NCI-H1417 (cell line): ENCODE measurements around the gene STX11.
"Not testable (repeated sequence)": the region's sequence is repeated elsewhere in the genome, so short reads cannot be mapped to it uniquely, and the experiment has no call there.

Source experiments
- DNase-seq, 3 experiments: peaks; one replicate each; lab custom pipeline; 2025; lab: John Stamatoyannopoulos, UW

Gene STX11

DNA sequence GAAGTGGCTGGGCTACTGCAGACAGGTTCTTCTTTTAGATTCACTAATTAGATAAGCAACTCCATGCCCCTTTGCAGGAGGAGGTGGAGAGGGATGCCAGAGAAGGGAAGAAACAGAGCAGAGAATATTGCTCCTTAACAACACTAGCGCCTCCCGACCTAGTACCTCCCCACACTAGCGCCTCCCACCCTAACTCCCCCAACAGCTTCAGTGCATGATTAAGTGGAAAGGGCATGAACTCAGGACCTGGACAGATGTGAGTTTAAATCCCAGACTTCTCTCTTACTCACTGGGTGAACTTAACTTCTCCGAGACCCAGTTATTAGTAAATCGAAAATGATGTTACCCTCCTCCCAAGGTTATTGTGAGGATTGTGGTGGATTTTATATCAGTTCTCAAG is 25.7 kb downstream of the STX11 start:
- no peak for DNase-seq

DNA sequence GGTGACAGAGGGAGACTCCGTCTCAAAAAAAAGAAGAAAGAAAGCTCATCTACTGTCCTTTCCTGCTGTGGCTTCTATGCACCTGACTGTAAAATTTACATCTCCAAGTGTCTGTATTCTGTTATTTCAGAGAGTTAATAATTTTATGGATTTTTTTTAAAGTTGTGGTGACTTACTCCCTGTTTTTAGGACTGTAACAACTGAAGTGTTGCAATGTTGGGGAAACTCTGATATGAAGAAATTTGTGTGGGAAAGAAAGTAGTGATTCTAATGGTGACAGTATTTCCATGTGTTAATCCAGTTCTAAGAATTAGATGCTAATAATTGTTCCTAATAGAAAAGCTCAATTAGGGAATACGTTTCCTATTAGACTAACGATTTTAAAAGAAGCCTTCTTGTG is 27.4 kb downstream of the STX11 start:
- no peak for DNase-seq

DNA sequence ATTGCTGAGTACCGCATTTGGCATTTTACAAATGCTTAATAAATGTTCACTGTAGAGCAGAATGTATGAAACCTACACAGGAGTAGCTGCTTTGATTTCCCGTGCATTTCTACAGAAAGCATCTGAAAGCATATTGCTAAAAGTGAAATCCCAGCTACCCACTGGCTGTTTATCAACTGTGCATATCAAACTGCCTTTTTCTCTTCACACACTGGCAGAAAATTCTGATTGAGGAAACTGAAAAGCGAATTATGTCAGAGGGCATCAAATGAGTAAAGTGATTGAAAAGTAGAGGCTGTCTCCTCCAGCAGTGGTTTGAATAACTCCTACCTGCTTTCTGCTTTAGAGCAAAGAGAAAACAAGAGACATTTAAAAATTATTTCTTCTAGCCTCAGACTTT is 28.0 kb downstream of the STX11 start:
- DNase-seq, result no peak

DNA sequence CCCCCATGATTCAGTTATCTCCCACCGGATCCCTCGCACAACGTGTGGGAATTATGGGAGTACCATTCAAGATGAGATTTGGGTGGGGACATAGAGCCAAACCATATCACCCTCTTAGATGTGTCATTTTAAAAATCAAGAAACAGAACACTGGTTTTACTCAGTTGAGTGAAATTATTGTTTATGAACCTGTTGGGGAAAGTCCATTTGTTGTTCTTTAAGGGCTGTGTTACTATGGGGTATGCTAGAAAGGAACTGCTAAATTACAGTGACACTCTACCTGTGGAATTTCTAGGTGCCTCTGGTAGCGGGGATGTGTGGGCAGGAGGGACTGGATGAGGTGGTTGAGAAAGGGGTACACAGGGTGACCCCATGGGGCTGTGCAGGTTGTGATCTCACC is 28.9 kb downstream of the STX11 start:
- no peak for DNase-seq

DNA sequence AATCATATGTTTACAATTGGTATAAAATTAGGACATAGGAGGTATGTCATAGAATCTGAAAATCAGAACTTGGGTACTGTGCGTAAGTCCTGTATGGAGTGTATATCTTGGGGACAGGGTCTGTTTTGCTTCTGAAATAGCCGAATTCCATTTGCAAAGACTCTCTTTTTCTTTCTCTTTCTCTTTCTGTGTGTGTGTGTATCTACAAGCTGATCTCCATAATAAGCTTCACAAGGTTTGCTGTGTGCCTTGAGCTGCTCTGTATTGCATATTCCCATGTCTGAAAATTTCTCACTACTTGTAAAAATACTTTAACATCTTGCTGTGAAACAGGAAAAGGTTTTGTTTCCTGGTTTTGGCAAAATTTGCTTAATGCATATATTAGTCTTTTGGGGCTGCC is 29.5 kb downstream of the STX11 start:
- DNase-seq, result no peak

DNA sequence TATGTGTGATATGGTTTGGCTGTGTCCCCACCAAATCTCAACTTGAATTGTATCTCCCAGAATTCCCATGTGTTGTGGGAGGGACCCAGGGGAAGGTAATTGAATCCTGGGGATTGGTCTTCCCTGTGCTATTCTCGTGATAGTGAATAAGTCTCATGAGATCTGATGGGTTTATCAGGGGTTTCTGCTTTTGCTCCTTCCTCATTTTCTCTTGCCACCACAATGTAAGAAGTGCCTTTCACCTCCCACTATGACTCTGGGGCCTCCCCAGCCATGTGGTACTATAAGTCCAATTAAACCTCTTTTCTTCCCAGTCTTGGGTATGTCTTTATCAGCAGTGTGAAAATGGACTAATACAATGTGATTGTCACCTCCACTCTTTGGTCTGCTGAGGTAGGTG is 30.0 kb downstream of the STX11 start:
- not testable (repeated sequence) for DNase-seq

DNA sequence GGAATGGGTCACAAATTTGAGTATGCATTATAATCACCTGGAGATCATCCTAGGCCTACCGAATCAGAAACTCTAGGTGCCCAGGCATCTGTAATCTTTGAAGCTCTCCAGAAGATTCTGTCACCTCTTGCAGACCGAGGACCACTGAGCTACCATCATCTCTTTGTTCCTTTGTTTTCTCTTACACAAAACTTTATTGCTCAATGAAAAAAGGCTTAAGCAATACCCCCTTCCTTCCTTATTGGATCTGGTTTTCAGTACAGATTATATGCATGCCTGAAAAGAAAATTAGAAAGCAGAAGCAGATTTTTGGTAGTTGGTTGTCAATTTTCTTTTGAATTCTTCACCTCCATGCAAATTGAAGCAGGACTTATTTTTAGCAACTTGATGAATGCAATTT is 31.3 kb downstream of the STX11 start:
- no peak for DNase-seq

DNA sequence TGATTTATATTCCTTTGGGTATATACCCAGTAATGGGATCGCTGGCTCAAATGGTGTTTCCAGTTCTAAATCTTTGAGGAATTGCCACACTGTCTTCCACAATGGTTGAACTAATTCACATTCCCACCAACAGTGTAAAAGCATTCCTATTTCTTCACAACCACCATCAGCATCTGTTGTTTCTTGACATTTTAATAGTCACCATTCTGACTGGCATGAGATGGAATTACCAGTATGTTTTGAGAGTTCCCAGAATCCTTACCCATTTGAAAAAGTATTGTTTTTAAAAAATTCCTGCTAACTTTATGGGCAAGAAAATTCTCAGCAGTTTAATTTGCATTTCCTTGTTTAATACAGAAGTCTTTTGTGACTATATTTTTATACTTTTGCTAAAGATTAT is 33.9 kb downstream of the STX11 start:
- not testable (repeated sequence) for DNase-seq

DNA sequence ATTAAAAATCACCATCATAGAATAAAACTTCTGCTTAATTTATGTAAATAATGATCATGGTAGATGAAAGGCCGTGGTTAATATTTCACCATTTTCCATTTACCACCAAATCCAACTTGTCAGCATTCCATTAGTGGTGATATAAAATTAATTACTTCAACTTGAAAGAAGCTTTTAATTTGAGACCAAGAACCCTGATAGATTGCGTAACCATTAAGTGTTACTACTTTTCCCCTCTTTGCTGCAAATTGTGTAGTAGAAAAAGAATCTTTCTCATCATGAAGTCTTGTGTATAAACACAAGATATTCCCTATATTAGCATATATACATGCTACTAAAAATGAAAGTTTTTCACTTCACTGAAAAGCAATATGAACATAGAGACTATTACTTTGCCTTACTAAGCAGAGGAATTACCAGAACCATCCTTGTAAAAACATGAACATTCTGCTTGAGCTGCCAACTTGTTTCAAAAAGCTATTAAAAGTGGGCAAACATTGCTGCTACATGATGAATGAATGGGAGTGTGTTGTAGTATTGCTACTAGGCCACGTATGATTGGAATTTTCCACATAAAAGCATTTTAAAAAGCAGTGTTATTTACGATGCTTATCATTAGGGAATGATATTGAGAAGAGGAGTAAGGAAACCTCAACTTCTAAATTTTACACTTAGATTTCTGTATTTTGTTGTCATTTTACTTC is 35.0 kb downstream of the STX11 start:
- no peak for DNase-seq

DNA sequence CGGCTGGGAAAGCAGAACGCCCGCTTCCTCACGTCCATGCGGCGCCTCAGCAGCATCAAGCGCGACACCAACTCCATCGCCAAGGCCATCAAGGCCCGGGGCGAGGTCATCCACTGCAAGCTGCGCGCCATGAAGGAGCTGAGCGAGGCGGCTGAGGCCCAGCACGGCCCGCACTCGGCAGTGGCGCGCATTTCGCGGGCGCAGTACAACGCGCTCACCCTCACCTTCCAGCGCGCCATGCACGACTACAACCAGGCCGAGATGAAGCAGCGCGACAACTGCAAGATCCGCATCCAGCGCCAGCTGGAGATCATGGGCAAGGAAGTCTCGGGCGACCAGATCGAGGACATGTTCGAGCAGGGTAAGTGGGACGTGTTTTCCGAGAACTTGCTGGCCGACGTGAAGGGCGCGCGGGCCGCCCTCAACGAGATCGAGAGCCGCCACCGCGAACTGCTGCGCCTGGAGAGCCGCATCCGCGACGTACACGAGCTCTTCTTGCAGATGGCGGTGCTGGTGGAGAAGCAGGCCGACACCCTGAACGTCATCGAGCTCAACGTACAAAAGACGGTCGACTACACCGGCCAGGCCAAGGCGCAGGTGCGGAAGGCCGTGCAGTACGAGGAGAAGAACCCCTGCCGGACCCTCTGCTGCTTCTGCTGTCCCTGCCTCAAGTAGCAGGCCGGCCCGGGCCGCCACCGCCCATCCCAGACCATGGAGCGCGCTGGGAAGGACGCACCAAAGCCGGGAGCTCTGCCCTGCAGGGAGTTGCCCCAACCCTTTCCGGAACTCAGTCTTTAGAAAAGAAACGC is 36.7 kb downstream of the STX11 start:
- no peak for DNase-seq

DNA sequence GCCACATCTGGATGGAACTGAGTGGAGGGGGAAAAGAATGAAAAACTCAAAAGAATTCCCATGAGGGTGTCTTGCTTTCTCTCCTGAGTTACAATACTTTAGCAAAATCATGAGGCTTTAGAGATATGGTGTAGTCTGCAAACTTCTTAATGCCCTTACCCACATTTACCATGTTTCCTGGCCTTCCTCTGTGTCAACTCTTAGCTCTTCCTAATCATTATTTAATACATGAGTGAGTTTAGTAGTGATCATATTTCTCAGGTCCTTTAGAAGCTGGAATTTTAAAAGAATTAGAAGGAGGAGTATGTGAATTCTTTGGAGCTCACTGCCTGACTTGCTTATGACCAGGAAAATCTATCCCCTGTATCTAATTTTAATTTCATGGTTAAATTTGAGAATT is 39.0 kb downstream of the STX11 start:
- DNase-seq, result no peak

DNA sequence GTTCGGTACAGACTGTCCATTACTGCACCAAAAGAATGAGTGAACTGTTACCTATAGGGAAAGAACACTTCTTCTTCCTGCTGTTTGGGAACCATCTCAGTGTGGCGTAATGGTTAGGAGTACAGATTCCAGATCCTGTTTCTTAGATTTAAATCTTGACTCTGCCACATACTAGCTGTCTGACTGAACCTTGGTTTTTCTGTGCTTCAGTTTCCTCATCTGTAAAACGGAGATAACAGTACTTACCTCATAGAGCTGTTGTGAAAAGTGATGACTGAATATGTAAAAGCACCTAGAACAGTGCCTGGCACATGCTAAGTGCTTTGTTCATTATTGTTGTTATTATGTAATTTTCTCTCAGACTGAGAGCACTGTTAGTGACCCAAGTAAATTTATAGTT is 39.8 kb downstream of the STX11 start:
- no peak for DNase-seq

DNA sequence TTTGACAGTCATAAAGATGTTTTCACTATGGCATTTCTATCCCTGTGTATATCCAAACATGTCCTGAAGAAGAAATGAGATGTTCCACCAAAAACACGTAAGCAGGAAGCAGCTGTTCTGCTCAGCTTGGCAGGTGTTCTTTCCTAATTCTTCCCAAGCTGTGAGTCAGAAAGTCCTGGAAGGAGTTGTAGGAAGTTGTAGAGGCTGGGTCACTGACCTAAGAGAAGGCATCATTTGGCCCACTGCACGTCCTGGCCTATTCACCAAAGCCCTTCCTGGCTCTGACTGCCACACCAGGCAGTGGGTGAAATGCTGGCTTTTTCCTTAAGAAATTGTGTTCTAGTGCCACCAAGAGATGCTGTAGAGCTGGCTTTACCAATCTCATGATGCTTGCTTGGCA is 40.3 kb downstream of the STX11 start:
- DNase-seq, result no peak

DNA sequence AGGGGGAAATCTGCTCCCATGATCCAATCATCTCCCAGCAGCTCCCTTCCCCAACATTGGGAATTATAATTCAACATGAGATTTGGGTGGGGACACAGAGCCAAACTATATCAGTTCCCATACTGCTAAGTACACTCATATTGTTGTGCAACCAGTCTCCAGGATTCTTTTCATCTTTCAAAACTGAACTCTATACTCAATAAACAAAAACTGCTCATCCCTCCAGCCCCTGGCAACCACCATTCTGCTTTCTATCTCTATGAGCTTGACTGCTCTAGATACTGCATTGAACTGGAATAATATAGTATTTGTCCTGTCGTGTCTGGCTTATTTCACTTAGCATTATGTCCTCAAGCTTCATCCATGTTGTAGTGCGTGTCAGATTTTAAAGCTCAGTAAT is 42.9 kb downstream of the STX11 start:
- DNase-seq, result no peak

DNA sequence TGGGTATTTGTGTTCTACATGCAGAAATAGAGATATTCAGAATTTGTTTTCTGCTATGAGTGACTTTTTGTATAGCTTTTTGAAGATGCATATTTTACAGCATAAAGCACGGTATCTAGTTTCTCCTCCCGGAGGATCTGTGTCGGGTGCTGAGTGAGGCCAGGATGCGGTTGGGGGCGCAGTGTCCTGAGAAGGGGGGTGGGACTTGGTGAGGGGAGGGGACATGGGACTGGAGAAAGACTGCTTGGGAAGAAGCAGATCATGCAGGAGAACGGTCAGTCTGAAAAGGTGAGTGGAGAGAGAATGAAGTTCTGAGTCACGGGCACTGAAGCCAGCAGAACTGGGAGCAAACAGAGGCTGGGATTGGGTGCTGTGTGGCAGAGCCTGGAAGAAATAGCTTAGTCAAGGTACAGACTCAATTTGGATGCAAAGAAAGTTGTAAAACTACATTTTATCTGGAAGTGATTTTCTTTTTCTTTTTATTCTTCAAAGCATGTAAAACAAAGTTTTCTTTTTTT is 44.0 kb downstream of the STX11 start:
- DNase-seq, result no peak

DNA sequence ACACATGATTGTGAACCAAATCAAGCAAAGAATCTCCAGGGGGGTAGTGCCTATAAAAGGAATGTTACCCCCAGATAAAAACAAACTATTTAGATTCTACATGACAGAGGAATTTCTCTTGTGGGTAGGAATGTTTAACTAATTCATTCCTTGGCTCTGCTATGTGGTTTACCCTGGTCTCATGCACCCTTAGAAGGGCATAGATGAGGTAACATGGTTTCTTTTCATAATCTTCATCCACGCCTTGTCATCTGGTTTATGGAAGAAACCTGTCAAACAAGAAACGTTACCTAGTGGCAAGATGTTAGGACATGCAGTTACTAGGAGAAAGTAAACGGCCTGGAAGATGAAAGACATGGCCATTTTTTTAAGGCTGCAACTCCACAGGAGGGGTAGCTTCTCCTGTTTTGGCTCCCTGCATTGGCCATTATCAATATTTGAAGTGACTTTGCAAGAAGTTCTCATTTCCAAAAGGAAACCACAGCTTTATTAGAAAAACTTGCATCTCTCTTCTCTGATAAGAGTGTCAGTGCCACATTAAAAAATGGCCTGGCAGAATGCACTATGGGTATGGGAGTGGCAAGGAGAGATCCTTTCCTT is 45.5 kb downstream of the STX11 start:
- DNase-seq, result no peak

DNA sequence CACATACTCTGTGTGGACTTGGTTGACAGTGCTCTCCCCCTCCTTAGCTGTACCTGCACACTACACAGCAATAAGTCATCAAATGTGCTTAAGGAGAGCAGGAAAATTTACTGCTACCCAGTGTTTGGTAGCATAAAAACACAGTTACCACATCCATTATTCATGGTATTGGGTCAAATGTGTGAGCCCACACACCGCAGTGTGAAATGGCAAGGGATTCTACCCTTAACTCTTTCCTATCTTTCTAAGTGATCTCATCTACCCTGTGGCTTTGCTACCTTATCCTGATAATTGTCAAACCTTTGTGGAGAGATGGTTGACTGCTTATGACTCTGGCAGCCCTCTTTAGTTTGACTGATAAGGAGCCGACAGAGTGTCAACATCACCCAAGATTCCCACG is 47.6 kb downstream of the STX11 start:
- no peak for DNase-seq

DNA sequence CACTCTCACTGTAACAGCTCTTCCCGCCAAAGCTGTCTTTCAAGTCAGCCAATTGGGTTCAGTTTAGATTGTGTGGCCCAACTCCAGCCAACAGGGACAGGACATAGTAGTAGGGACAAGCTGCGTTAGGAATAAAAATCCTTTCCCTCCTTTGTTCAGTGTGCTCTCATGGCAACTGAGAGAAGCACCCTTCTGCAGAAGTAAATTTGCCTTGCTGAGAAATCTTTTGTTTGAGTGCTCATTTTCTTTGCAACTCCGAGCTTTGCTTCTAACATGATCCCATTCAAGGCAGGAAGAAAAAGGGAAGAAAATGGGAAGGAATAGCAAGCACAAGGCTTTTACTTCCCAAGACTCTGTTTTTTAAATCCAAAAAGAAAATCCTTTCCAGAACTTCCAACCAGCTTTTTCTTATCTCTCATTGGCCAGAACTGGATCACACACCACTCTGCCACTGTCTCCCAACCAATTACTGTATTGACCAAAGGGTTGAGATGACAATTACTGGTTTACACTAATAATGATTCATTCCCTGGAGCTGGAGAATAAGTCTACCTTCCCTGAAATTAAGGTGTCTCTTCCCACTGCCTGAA is 52.7 kb downstream of the STX11 start:
- no peak for DNase-seq

DNA sequence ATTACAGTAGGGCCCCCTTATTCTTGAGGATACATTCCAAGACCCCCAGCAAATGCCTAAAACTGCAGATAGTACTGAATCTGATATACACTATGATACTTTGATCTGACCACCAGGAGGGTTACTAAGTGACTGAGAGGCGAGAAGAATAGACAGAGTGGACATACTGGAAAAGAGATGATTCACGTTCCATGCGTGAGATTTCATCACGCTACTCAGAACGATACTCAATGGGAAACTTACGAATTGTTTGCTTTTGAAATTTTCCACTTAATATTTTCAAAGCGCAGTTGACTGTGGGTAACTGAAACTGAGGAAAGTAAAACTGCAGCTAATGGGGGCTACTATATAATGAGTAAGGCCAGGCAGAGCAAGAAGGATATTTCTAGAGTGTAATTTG is 60.8 kb downstream of the STX11 start:
- DNase-seq, result no peak

DNA sequence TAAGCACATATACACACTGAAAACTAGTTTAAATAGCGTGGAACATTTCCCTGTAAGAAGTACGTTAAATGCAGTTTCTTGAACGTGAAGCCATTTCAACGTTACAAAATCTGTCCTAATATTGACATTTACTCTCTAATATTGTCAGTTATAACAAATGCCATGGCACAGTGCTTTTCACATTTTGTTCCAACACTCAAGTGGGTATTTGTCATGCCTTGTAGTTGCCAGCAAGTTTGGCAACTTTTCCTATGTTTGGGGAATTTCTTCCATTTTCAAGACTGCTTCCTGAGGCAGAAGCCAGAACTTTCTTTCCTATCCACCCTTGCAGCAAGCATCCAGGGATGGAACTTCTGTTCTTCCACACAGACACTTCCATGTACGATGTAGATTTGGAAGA is 63.0 kb downstream of the STX11 start:
- no peak for DNase-seq

DNA sequence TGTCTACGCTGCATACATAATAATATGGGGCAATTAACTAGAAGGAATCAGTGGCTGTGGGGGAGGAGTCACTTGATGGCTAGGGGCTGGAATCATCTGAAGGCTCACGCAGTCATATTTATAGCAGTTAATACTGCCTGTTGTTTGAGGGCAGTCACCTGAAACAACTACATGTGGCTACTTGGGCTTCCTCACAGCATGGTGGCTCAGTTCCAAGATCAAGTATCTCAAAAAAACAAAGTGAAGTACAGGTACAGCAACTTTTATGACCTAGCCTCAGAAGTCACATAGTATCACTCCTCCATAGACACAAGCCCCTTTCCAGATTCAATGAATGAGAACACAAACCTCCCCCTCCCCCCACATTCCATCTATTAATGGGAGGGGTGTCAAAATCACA is 63.7 kb downstream of the STX11 start:
- DNase-seq, result no peak

DNA sequence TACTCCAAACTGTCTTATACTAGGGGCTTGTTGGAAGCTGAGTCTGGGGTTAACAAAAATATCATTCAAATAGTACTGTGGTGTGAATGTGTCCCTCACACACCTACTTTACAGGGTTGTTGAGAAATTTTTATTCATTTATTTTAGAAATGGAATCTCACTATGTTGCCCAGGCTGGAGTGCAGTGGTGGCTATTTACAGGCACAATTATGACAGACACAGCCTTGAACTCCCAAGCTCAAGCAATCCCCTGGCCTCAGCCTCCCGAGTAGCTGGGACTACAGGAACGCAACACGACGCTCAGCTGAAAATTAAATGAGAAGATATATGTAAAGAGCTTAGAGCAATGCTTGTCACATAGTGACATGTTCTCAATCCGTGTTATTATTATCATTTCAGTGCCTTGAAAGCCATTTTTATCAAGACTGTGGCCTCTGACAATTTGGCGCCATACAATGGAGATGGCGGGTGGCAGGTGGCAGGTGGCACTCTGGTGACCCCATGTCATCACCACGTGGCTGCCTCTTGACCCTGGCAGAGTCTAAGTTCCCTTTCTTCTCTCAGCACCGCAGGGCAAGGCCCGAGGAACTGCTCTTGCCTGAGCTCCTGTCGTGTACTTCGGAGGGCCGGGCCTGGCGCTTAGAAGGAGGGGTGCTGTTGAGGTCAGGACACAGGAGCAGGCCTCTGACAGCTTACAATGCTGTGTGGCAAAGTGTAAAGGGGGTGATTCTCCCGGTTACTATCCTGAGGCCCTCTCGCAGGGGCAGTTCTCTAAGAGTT is 64.5 kb downstream of the STX11 start:
- DNase-seq, result no peak
